ENCODE data around the gene PTPRG.

Gene PTPRG

DNA sequence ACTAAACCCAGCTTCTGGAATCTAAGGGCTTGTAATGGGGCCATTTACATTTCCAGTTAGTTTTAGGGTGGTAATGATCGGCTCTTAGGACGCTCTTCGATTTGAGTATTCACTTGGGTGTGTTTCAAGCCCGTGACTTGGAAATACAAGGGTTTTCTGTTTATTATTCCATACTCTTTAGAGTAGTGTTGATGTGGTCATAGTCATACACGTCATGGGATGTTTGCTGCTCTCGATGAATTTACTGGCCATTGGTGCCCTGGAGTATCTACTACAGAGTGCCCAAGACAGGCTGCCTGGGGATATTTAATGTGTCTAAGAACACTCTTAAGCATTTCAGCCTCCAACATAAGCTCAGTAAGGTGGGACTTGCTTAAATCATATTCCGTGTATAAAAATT, 64.1 kb downstream of the PTPRG start:
- no peak for DNase-seq

- no peak for DNase-seq
These were observed 65.1 kb downstream of the PTPRG start for GRCh38 chr3:61626484-61626883.

DNA sequence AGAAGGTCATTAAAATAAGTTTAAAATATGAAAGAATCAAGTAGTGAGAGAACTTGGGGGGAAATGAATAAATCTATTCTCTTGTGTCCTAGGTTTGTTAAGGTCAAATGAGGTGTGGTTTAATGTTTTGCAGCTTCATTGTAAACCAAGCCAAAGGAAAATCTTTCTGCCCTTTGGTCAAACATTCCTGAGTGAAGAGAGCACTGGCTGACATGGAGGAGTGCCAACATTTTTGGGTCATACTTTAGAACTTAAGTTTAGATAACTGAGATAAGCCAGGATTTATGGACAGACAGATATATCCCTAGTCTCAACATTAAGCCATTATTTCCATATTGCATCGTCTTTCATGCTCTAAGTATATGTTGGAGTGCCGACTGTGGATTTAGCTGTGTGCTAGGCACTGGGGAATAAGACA, 66.4 kb downstream of the PTPRG start:
- DNase-seq: no peak

- DNase-seq: no peak
These were observed 67.3 kb downstream of the PTPRG start for GRCh38 chr3:61628636-61629035.

GRCh38 chr3:61629442-61629841, 68.1 kb downstream of the PTPRG start:
- no peak for DNase-seq

GRCh38 chr3:61631108-61631769, 69.9 kb downstream of the PTPRG start:
- DNase-seq: no peak

GRCh38 chr3:61632568-61633175, 71.3 kb downstream of the PTPRG start:
- DNase-seq: no peak

DNA sequence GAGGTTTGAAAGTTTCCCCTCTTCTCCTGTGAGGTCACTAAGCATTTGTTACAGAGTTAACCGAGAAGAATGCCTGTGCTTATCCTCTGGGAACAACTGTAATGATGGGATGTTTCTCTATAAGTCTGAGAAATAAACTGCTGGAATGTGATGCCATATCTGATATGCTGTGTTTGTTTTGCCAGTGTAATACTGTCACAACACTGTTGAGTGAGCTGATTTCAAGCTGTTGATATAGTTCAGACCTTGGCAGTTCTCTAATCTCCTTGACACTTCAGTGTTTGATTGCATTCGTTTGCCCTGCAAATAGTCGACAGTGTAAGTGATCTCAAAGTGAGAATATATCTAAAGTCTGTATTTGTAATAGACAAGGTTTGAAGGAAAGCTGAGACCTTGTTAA, 73.3 kb downstream of the PTPRG start:
- DNase-seq: no peak

GRCh38 chr3:61637088-61638051, 76.0 kb downstream of the PTPRG start:
- no peak for DNase-seq

DNA sequence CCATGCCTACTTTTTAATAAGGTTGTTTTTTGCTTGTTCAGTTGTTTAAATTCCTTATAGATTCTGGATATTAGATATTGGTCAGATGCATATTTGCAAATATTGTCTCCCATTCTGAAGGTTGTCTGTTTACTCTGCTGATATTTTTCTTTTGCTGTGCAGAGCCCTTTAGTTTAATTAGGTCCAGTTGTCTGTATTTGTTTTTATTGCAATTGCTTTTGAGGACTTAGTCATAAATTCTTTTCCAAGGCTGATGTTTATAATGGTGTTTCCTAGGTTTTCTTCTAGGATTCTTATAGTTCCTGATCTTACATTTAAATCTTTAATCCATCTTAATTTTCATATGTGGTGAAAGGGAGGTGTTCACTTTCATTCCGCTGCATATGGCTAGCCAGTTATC, 77.4 kb downstream of the PTPRG start:
- DNase-seq: no peak

DNA sequence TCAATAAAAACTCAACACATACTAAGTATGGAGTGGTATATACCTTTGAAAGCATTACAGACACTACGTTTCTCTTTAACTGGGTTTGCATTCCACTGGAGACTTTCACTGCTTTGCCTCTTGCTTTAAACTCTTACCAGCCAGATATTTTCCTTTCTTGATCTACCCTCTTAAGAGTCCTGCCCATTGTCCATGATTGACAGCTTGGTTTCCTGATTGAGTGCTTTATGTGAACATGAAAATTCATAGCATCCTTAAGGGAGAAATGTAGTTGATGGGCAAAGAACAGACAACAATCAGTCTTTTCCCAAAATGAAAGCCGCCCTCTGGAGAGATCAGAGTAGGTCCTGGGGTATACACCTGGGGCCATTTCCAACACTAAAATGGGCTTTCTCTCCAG, 78.6 kb downstream of the PTPRG start:
- DNase-seq: no peak

DNA sequence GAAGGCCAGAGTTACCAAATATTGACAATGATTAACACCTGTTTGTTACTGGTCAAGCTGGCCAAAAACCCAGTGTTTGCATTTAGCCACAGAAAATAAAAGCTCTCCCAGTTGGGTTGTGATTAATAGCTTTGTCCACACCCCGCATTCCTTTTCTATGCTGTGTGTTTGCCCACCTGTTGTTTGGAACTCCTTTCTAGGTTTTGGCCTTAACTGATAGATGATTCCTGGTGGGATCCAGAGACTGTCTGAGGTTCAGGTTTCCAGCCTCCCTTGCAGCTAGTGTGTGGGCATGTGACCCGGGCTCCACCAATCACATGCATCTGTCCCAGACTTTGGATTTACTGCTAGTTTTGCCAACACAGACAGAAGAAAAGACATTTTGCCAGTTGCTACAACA, 83.8 kb downstream of the PTPRG start:
- DNase-seq: no peak

- DNase-seq: no peak
These were observed 85.0 kb downstream of the PTPRG start for GRCh38 chr3:61646360-61646759.

GRCh38 chr3:61646851-61647525, 85.6 kb downstream of the PTPRG start:
- no peak for DNase-seq

DNA sequence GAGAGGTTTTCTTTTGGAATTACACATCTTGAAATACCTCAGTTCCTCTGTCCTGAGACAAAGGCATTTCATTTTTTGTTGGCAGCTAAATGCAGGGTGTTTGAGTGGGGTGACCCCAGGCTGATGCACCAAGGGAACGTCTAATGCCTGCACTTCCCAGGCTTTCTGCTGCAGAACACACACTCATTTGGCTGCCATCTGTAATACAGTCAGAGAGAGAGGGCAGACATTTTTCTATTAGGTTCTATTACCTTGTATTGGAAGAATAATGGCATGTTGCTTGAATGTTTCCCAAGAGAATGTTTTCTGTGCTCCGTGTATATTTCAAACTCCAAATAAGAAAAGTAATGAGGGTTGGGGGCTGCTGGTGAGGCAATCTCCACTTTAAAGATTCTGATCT, 87.1 kb downstream of the PTPRG start:
- DNase-seq: no peak

DNA sequence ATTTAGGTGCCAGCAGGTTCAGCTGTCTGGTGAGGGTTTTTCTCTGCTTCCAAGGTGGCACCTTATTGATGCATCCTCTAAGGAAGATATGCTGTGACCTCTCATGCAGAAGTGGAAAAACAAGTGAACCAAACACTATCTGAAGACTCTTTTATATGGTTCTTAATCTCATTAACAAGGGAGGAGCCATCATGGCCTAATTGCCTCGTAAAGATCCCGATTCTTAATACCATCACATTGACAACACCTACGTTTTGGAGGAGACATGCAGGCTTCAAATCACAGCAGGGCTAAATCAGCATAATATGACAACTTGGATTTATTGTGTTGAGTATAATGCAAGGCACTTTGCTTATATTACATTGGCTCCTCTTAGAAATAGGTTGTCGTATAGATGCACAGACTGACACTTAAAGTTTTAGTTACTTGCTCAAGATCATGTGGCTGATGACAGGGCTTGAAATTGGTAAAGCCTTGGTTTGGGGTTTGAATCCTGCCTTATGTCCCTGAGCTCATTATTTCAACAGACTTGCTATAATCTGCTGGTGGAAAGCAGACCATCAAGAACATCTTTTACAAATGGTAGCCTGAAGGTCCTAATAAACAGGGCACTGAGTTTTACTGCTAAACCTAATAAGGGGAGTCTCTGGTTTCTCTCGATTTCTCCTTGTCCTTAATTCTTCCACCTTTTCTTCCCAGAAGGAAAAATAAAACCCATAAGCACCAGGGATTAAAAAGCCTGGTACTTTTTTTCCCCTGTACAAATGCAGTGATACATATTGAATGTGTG, 88.2 kb downstream of the PTPRG start:
- DNase-seq: no peak

- no peak for DNase-seq
These were observed 88.9 kb downstream of the PTPRG start for GRCh38 chr3:61650276-61650675.

- DNase-seq: no peak
These were observed 89.5 kb downstream of the PTPRG start for GRCh38 chr3:61650719-61651410.

GRCh38 chr3:61657689-61658088, 96.3 kb downstream of the PTPRG start:
- no peak for DNase-seq

- no peak for DNase-seq
These were observed 101.5 kb downstream of the PTPRG start for GRCh38 chr3:61662861-61663260.

GRCh38 chr3:61663356-61664104, 102.2 kb downstream of the PTPRG start:
- DNase-seq: no peak
